Uterus (tissue), 4 donors: ENCODE results near the gene MLX. TPM values are rescaled to one million over a fixed set of nuclear protein-coding genes. Genes with fewer than 3 reads are reported as not detected.
A peak's percentile ranks its signal among the peaks of the same experiment; 100 is the strongest.
"Not testable (repeated sequence)": the region's sequence is repeated elsewhere in the genome, so short reads cannot be mapped to it uniquely, and the experiment has no call there.

ENCODE experiments used
- DNase-seq, 2 donors: peaks; one replicate each; pipeline ENCODE4 v3.0.0-alpha.2; 2019 to 2020
- H3K27ac ChIP-seq, 2 donors: fragments of 200-600 bp; sonication (generic); 1 replicate in 1 of 2; 2 replicates in 1 of 2; pipeline ENCODE4 v1.5.1; 2016 to 2018
- H3K27me3 ChIP-seq, 2 donors: fragments of 200-600 bp; sonication (generic); one replicate each; pipeline ENCODE4 v1.5.1; 2018 to 2019; ENCODE audit warnings: control low read depth in 1 of 2
- H3K36me3 ChIP-seq, 2 donors: fragments of 200-600 bp; sonication (generic); one replicate each; pipeline ENCODE4 v1.5.1; 2019; ENCODE audit warnings: control low read depth in 1 of 2
- H3K4me1 ChIP-seq, 2 donors: fragments of 200-600 bp; sonication (generic); one replicate each; pipeline ENCODE4 v1.5.1; 2018 to 2019; ENCODE audit warnings: control low read depth in 1 of 2
- H3K4me3 ChIP-seq, 2 donors: fragments of 200-600 bp; sonication (generic); 1 replicate in 1 of 2; 2 replicates in 1 of 2; pipeline ENCODE4 v1.5.1; 2018 to 2019; ENCODE audit warnings: mild to moderate bottlenecking in 1 of 2
- H3K9me3 ChIP-seq, 2 donors: fragments of 200-600 bp; sonication (generic); one replicate each; pipeline ENCODE4 v1.5.1; 2019; ENCODE audit warnings: control low read depth in 1 of 2
- CTCF ChIP-seq, 4 experiments: fragments of 200-600 bp in 2 of 4; fragments of 450-650 bp in 2 of 4; sonication (generic) in 2 of 4; IDR thresholded peaks; one replicate each; pipeline ENCODE4 v1.5.1; 2016 to 2019; ENCODE audit warnings: antibody characterized with exemption in 4 of 4, mild to moderate bottlenecking in 2 of 4, moderate library complexity in 1 of 4
- POLR2A ChIP-seq, 2 donors: fragments of 450-650 bp; IDR thresholded peaks; one replicate each; pipeline ENCODE4 v1.6.1; 2016; ENCODE audit warnings: antibody characterized with exemption in 2 of 2, mild to moderate bottlenecking in 1 of 2, moderate library complexity in 1 of 2
- intact Hi-C: fragments of 100-400 bp; cut with DNase I; formaldehyde crosslinking; loops from one replicate; pipeline ENCODE4 v1.15.1; 2023; ENCODE audit warnings: low total_unique reads
- total RNA-seq, 4 donors: library from RNA; depleted of rRNA in 3 of 4; stranded (reverse); fragments of >200 nt in 3 of 4; gene quantifications; one replicate each; pipeline versions ENCODE4 v1.1.0 to v1.2.4, GENCODE V29; 2014 to 2023
- donor health status: DM: yes; HTN: yes; CAD: no.

The MLX gene
- total RNA-seq, 4 donors from 2014 or later = 6.9 to 50.0 (median 35.1) TPM

GRCh38 chr17:42617956-42618431, 51.1 kb downstream of the MLX start:
- Histone ChIP-seq H3K27me3 (no peaks in the 10 kb centered on the region), H3K4me1 (no peaks in the 10 kb centered on the region), H3K9me3 (no peaks in the 10 kb centered on the region), H3K27ac (no peak overlapping the region), H3K4me3 (no peak overlapping the region), H3K36me3 (no peaks in the 10 kb centered on the region)
- DNase-seq = no peak
- TF ChIP-seq POLR2A (IDR thresholded peaks at IDR 0.05) (no peak), CTCF (IDR thresholded peaks at IDR 0.05) (no peak)
- intact Hi-C loops = no loop called here

- intact Hi-C loops = no loop called here
- DNase-seq = peak in 1 of 2 donors; percentile 18
- Histone ChIP-seq H3K36me3 (no peaks in the 10 kb centered on the region), H3K27me3 (no peaks in the 10 kb centered on the region), H3K9me3 (no peaks in the 10 kb centered on the region), H3K4me3 (no peak overlapping the region), H3K27ac (no peak overlapping the region), H3K4me1 (no peaks in the 10 kb centered on the region)
- peak in 1 of 4 experiments; percentile 25 for TF ChIP-seq CTCF (IDR thresholded peaks at IDR 0.05)
- no peak for TF ChIP-seq POLR2A (IDR thresholded peaks at IDR 0.05)
Measured at GRCh38 chr17:42618442-42619150, 51.7 kb downstream of the MLX start.

GRCh38 chr17:42621987-42622386, 55.1 kb downstream of the MLX start:
- DNase-seq = not testable (repeated sequence)

More at GRCh38 chr17:42621987-42622386, 55.1 kb downstream of the MLX start:
- H3K4me1 ChIP-seq, H3K9me3 ChIP-seq, H3K27me3 ChIP-seq, intact Hi-C loops, H3K27ac ChIP-seq, H3K36me3 ChIP-seq, H3K4me3 ChIP-seq: not testable (repeated sequence)

Other genes starting within 250 kb of the MLX start
- gene STAT3, start 178.7 kb upstream of the MLX start, total RNA-seq = 100 to 1,000 TPM; 115 to 298 (median 171) TPM
- 100 to 1,000 TPM; 204 to 520 (median 372) TPM for gene CAVIN1, start 143.8 kb upstream of the MLX start, total RNA-seq
- gene ATP6V0A1, start 108.2 kb upstream of the MLX start, total RNA-seq = 100 to 1,000 TPM in 1 of 4 donors, 10 to 100 TPM in 3; 29.5 to 111 (median 64.5) TPM
- gene NAGLU, start 30.9 kb upstream of the MLX start, total RNA-seq = 10 to 100 TPM in 3 of 4 donors, 1 to 10 TPM in 1; 8.7 to 33.5 (median 25.6) TPM
- 1 to 10 TPM in 1 of 4 donors, under 1 TPM in 1, not detected in 2; 0.35 to 3.1 TPM for gene HSD17B1, start 14.2 kb upstream of the MLX start, total RNA-seq
- 10 to 100 TPM in 3 of 4 donors, 1 to 10 TPM in 1; 2.6 to 42.6 (median 16.1) TPM for gene COASY, start 5.0 kb upstream of the MLX start, total RNA-seq
- gene PSMC3IP, start 10.6 kb downstream of the MLX start, total RNA-seq = 10 to 100 TPM in 1 of 4 donors, 1 to 10 TPM in 3; 2.8 to 16.5 (median 5.0) TPM
- 10 to 100 TPM; 12.6 to 72.7 (median 46.3) TPM for gene RETREG3, start 42.3 kb downstream of the MLX start, total RNA-seq
- 10 to 100 TPM in 3 of 4 donors, 1 to 10 TPM in 1; 7.9 to 39.4 (median 23.9) TPM for gene TUBG1, start 42.6 kb downstream of the MLX start, total RNA-seq
- 10 to 100 TPM in 3 of 4 donors, 1 to 10 TPM in 1; 9.7 to 60.7 (median 27.6) TPM for gene TUBG2, start 92.2 kb downstream of the MLX start, total RNA-seq
- gene PLEKHH3, start 109.9 kb downstream of the MLX start, total RNA-seq = 100 to 1,000 TPM in 1 of 4 donors, 10 to 100 TPM in 1, 1 to 10 TPM in 2; 2.9 to 102 (median 19.2) TPM
- 10 to 100 TPM in 1 of 4 donors, 1 to 10 TPM in 1, under 1 TPM in 2; 0.26 to 17.9 (median 1.6) TPM for gene CCR10, start 114.7 kb downstream of the MLX start, total RNA-seq
- 10 to 100 TPM in 3 of 4 donors, 1 to 10 TPM in 1; 1.5 to 61.5 (median 26.5) TPM for gene CNTNAP1, start 115.4 kb downstream of the MLX start, total RNA-seq
- 10 to 100 TPM; 31.5 to 89.5 (median 44.5) TPM for gene EZH1, start 177.9 kb downstream of the MLX start, total RNA-seq
- gene RAMP2, start 194.1 kb downstream of the MLX start, total RNA-seq = 10 to 100 TPM; 13.7 to 52.2 (median 29.2) TPM
- gene VPS25, start 206.3 kb downstream of the MLX start, total RNA-seq = 10 to 100 TPM; 36.8 to 70.7 (median 51.7) TPM
- gene WNK4, start 213.5 kb downstream of the MLX start, total RNA-seq = 1 to 10 TPM in 1 of 4 donors, under 1 TPM in 2, not detected in 1; under 0.01 to 1.7 (median 0.34) TPM
- 100 to 1,000 TPM in 1 of 4 donors, 10 to 100 TPM in 3; 40.9 to 100 (median 51.8) TPM for gene COA3, start 231.6 kb downstream of the MLX start, total RNA-seq
- 1 to 10 TPM in 1 of 4 donors, under 1 TPM in 1, not detected in 2; 0.69 to 1.2 TPM for gene CNTD1, start 231.8 kb downstream of the MLX start, total RNA-seq